Fibroblast of lung (primary cell): ENCODE data around the gene CATSPERD.

Source experiments
- CTCF ChIP-seq, 2 donors: IDR thresholded peaks in 1 of 2; conservative IDR thresholded peaks in 1 of 2; 1 replicate in 1 of 2; 2 replicates in 1 of 2; pipeline ENCODE4 v1.5.1; 2011 to 2012; ENCODE audit warnings: low read length in 2 of 2, control low read depth in 1 of 2, inconsistent platforms in 1 of 2, low read depth in 1 of 2, mild to moderate bottlenecking in 1 of 2
- EZH2 ChIP-seq: IDR thresholded peaks from 2 replicates; pipeline ENCODE4 v1.5.1; 2012; ENCODE audit warnings: low read length, control low read depth, mild to moderate bottlenecking; ENCODE audit errors: missing control alignments

GRCh38 chr19:5697890-5698634 lies 22.4 kb upstream of the CATSPERD start:
- TF ChIP-seq CTCF (conservative IDR thresholded peaks at IDR 0.05 in 1 of 2, IDR thresholded peaks at IDR 0.05 in 1 of 2; ENCODE audit: low read depth in 1 of 2, low read length in 2 of 2) = no peak
- TF ChIP-seq EZH2 = no peak
